Measurements from ENCODE around the gene AGAP1. TPM values are rescaled to one million over a fixed set of nuclear protein-coding genes. Genes with fewer than 3 reads are reported as not detected.

AGAP1 gene
- total RNA-seq, 1 donor from 2014 or later: 46.3 TPM

GRCh38 chr2:235580426-235581157 lies 86.7 kb downstream of the AGAP1 start:
- Mint-ChIP-seq H3K27me3 (no peaks in the 10 kb centered on the region), H3K4me3 (no peak overlapping the region), H3K9me3 (no peaks in the 10 kb centered on the region), H3K27ac (peak overlapping the region; percentile 17), H3K36me3 (peaks cover 3% of the 10 kb centered on the region), H3K4me1 (ENCODE audit: unreplicated experiment) (peaks cover 43% of the 10 kb centered on the region)
- DNase-seq (ENCODE audit: extremely low spot score, unreplicated experiment): no peak
- no peak for TF ChIP-seq CTCF (conservative IDR thresholded peaks at IDR 0.05)

- Mint-ChIP-seq H3K27ac (peak overlapping the region; percentile 56), H3K9me3 (no peaks in the 10 kb centered on the region), H3K4me1 (ENCODE audit: unreplicated experiment) (peaks cover 47% of the 10 kb centered on the region), H3K27me3 (no peaks in the 10 kb centered on the region), H3K4me3 (no peak overlapping the region), H3K36me3 (peaks cover 9% of the 10 kb centered on the region)
- no peak for TF ChIP-seq CTCF (conservative IDR thresholded peaks at IDR 0.05)
- no peak for DNase-seq (ENCODE audit: extremely low spot score, unreplicated experiment)
Measured at GRCh38 chr2:235582081-235582686, 88.3 kb downstream of the AGAP1 start.

- Mint-ChIP-seq H3K4me1 (ENCODE audit: unreplicated experiment) (peaks cover 42% of the 10 kb centered on the region), H3K27me3 (no peaks in the 10 kb centered on the region), H3K4me3 (no peak overlapping the region), H3K9me3 (no peaks in the 10 kb centered on the region), H3K27ac (peak overlapping the region; percentile 56), H3K36me3 (peaks cover 9% of the 10 kb centered on the region)
- DNase-seq (ENCODE audit: extremely low spot score, unreplicated experiment): no peak
- no peak for TF ChIP-seq CTCF (conservative IDR thresholded peaks at IDR 0.05)
Measured at GRCh38 chr2:235582729-235583128, 88.9 kb downstream of the AGAP1 start.

- H3K27me3 Mint-ChIP-seq: no peaks in the 10 kb centered on the region
- H3K27ac Mint-ChIP-seq: no peak overlapping the region
- peaks cover 39% of the 10 kb centered on the region for H3K4me1 Mint-ChIP-seq (ENCODE audit: unreplicated experiment)
- no peak overlapping the region for H3K4me3 Mint-ChIP-seq
- peaks cover 9% of the 10 kb centered on the region for H3K36me3 Mint-ChIP-seq
- H3K9me3 Mint-ChIP-seq: no peaks in the 10 kb centered on the region
- TF ChIP-seq CTCF (conservative IDR thresholded peaks at IDR 0.05): no peak
- no peak for DNase-seq (ENCODE audit: extremely low spot score, unreplicated experiment)
Measured at GRCh38 chr2:235583144-235583543, 89.3 kb downstream of the AGAP1 start.

GRCh38 chr2:235583925-235584637 lies 90.2 kb downstream of the AGAP1 start:
- H3K9me3 Mint-ChIP-seq: no peaks in the 10 kb centered on the region

More at GRCh38 chr2:235583925-235584637, 90.2 kb downstream of the AGAP1 start:
- Mint-ChIP-seq H3K4me1 (ENCODE audit: unreplicated experiment) (peaks cover 40% of the 10 kb centered on the region), H3K4me3 (no peak overlapping the region), H3K27ac (no peak overlapping the region), H3K36me3 (peaks cover 9% of the 10 kb centered on the region), H3K27me3 (no peaks in the 10 kb centered on the region)
- TF ChIP-seq CTCF (conservative IDR thresholded peaks at IDR 0.05): no peak
- no peak for DNase-seq (ENCODE audit: extremely low spot score, unreplicated experiment)

Data from type B pancreatic cell (in vitro differentiated cells).